Epithelial cell of proximal tubule (primary cell): ENCODE data around the gene SLC9C2. TPM values are rescaled to one million over a fixed set of nuclear protein-coding genes. Genes with fewer than 3 reads are reported as not detected.
"Not testable (repeated sequence)": the region's sequence is repeated elsewhere in the genome, so short reads cannot be mapped to it uniquely, and the experiment has no call there.

ENCODE experiments used
- DNase-seq: peaks from one replicate; pipeline ENCODE4 v3.0.0-alpha.2; 2011; ENCODE audit warnings: low read depth
- H3K4me3 ChIP-seq: 2 replicates; pipeline ENCODE4 v1.5.1; 2011; ENCODE audit warnings: low read depth, mild to moderate bottlenecking, low read length
- CTCF ChIP-seq: conservative IDR thresholded peaks from 2 replicates; pipeline ENCODE4 v1.5.1; 2012; ENCODE audit warnings: low read depth, mild to moderate bottlenecking, low read length
- total RNA-seq: library from RNA; depleted of rRNA; stranded (reverse); fragments of >200 nt; gene quantifications from 2 replicates; pipeline ENCODE4 v1.2.3, GENCODE V29; 2015

The SLC9C2 gene
- total RNA-seq, 1 donor from 2014 or later: not detected

- TF ChIP-seq CTCF: no peak
- no peak for DNase-seq
- no peak overlapping the region for H3K4me3 ChIP-seq
Measured at GRCh38 chr1:173596097-173596825, 6.6 kb downstream of the SLC9C2 start.

- not testable (repeated sequence) for H3K4me3 ChIP-seq, DNase-seq
Measured at GRCh38 chr1:173591138-173591537, 11.7 kb downstream of the SLC9C2 start.

GRCh38 chr1:173590557-173590956 lies 12.3 kb downstream of the SLC9C2 start:
- DNase-seq: no peak
- no peak for TF ChIP-seq CTCF
- no peak overlapping the region for H3K4me3 ChIP-seq

GRCh38 chr1:173581383-173582079 lies 21.3 kb downstream of the SLC9C2 start:
- DNase-seq: no peak
- no peak overlapping the region for H3K4me3 ChIP-seq
- no peak for TF ChIP-seq CTCF

GRCh38 chr1:173580658-173581057 lies 22.2 kb downstream of the SLC9C2 start:
- H3K4me3 ChIP-seq: no peak overlapping the region
- no peak for DNase-seq
- TF ChIP-seq CTCF: no peak

DNA sequence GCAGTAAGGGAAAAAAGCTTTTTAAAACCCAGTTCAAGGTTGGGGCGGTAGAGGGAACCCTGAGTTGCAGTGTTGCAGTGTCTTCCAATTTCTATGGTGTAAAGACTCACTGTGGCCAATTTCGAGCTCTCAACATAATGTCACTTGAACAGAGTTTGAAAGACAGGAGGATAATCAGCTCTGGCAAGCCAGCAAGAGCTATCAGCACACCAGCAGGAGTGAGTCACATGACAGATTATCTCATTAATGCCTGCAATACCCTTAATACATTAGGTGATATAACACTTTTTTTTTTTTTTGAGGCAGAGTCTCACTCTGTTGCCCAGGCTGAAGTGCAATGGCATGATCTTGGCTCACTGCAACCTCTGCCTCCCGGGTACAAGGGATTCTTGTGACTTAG lies 22.8 kb downstream of the SLC9C2 start:
- no peak for TF ChIP-seq CTCF
- H3K4me3 ChIP-seq: no peak overlapping the region
- no peak for DNase-seq

DNA sequence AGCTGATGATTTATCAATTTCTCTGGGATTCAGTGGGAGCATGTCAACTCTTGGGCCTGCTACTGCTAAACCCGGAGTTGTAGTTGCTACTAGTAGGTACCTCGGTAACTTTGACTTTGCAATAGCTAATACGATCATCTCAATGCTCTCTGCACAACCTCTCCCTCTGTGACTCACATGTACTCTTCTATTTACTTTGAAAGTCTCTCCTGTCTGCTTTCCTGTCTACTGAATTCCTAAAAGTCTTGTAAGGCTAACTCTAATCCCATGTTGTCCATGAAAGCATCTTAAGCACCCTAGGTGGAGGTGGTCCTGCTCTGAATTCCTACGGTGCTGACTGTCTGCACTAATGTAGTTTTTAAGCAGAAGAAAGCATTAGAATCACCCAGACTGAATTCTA lies 29.3 kb downstream of the SLC9C2 start:
- no peak for DNase-seq
- no peak for TF ChIP-seq CTCF

More for the DNA sequence above, 29.3 kb downstream of the SLC9C2 start:
- no peak overlapping the region for H3K4me3 ChIP-seq
